NCI-H526 treated with DMSO at 0.1 percent for 48 hours (cell line): ENCODE measurements around the gene PDE4D.

Source experiments
- DNase-seq: peaks from one replicate; lab custom pipeline; 2025; lab: John Stamatoyannopoulos, UW

The PDE4D gene

DNA sequence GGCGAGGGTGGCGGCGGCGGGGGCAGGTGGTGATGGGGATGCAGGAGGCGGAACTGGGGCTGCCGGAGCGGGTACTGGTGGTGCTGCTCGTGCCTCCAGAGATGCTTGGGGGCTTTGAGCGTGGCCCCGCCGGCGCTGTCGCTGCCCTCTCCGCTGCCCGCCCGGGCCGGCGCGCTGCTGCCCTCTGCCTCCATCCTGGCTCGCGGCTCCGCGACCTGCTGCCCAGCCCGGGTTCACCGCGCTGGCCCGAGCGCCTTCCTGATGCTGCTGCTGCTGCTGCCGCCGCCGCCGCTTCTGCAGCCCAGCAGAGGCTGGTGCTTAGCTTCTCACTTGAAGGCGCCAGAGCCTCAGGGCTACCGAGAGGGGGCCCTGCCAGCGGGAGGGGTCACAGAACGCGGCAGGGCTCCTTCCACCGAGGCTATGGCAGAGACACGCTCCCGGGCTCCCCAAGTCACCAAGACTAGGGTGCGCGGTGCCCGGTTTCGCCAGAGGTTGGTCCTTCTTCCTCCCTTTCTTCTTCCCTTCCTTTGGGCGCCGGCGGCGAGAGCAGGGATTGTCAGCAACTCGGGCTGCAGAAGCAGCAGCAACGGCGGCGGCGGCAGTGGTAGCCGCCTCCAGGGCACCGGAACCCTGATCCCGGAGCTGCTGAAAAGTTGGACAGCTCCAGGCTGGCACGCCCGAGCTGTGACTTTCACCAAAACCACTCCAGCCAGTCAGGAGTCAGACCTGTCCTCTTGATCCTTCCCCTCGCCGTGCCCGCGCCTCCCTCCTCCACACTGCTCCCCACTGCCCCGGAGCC, at the start of gene PDE4D:
Gene PDE4D, minus strand, starts transcription at position 298 of the 799 bp plus-strand sequence.
- no peak for DNase-seq

DNA sequence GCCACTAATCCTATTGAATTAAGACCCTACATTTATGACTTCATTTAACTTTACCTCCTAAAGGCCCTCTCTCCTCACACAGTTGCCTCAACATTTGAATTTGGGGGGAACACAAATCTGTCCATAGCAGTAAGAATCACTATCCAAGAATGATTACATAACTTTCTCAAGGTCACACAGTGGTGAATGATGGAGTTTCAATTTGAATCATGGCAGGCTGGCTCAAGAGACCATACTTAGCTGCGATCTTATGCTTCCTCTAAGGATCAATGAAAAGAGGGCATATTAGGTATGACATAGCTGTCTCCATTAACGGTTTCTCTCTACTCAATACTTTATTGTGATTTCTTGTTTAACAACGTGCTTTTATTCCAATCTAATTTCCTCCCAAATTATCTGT, 44.1 kb upstream of the PDE4D start:
- no peak for DNase-seq

DNA sequence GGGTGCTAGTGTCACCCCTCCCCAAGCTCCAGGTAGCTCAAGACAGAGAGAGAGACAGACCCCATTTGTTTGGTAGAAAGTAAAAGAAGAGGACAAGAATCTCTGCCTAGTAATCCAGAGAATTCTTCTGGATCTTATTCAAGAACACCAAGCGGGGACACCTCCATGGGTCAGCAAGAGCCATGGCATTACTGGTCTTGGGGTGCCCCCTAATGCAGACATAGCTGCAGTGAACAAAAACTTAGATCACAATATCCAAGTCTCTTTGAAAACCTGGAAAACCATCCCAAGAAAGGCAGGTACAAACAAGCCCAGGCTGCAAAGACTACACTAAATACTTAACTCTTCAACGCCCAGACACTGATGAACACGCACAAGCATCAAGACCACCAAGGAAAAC, 29.9 kb upstream of the PDE4D start:
- DNase-seq = no peak

DNA sequence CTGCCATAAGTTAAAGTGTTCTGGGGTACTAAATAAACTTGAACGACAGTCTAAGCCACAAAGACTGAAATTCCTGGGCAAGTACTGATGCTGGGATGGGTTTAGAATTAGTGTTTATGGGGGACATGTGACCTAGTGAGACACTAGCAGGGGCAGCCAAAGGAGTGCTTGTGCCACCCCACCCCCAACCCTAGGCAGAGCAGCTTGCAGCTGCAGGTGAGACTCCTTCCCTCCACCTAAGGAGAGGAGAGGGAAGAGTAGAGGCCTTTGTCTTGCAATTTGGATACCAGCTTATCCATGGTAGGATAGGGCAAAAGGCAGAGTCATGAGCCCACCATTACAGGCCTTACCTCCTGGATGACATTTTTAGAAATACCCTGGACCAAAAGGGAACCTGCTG, 28.7 kb upstream of the PDE4D start:
- DNase-seq = no peak

DNA sequence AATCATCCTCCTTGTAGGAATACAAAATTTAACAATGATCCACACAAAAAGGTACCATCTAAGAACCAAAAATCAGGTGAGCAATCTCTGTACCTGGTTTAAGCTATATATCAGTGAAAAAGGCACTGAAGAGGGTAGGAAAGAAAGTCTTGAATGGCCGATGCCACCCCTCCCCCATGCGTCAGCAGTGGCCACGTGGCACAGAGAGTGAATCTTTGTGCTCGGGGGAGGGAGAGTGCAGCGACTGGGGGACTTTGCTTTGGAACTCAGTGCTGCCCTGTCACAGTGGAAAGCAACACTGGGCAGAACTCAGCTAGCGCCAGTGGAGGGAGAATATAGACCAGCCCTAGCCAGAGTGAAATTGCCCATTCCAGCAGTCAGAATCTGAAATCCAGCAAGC, 28.3 kb upstream of the PDE4D start:
- DNase-seq = no peak

DNA sequence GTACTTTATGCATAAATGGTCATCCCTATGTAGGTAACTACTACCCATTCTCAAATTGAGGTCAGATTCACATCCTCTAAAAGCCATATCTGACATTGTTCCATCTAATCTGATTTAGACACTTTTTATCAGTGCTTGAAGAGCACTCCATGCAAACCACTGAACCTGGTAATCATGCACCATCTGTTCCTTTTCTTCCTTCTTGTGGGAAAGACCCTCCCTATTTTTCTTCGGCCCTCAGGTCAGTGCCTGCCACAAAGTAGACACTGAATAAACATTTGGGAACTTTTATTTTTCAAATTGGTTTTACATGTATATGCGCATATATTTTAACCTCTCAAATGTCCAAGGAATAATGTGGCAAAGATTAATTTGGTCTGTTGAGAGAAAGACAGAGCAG, 26.0 kb upstream of the PDE4D start:
- DNase-seq = no peak

DNA sequence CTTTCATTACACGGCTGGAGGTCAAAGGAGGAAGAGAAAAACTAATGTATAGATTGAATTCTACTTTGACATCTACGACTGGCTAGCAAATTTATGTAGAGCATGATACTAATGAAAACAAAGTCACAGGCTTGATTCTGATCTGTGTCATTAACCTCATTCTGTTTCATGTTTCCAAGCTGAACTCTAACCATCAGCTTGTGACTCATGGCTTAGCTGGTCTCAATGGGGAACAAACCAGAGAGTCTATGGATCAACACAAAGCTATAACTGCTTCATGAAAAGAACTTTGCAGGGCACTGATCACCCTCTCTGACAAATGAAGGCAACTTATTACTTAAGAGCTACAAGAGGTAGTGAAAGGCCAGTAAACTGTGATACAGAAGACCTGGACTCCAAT, 23.6 kb upstream of the PDE4D start:
- DNase-seq = no peak

DNA sequence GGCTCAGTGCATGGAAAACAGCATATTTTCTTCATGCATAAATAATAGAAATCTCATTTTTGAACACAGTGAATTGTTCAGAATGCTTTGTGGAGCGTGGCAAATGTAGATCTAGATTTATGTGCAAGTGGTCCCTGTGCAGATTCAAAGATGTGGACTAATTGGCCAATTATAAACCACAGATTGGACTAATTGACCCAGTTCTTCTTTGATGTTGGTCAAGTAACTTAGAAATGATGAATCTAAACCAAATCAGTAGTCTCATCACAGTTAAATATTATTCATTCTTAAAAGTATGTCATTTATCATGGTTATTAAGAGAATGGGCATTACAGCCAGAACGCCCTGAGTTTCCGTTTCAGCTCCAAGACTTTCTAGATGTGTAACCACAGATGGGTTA, 11.7 kb upstream of the PDE4D start:
- DNase-seq = no peak

DNA sequence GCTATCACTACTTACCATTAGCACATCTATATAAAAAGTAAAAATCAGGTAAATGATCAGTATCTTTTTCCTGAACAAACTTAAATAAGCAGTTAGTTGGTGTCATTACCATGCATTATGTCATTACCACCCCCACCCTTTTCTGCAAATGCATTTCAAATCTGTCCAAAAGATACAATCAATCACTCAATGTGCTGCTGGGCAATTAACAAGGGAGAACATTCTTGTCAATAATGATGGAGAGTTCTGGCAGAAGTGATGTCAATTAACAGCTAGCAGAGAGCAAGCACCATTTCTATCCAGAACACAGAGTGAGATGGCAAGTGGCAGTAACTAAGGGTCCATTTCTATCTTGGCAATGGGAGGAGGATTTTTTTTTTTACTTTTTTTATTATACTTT, 3.5 kb upstream of the PDE4D start:
- no peak for DNase-seq

DNA sequence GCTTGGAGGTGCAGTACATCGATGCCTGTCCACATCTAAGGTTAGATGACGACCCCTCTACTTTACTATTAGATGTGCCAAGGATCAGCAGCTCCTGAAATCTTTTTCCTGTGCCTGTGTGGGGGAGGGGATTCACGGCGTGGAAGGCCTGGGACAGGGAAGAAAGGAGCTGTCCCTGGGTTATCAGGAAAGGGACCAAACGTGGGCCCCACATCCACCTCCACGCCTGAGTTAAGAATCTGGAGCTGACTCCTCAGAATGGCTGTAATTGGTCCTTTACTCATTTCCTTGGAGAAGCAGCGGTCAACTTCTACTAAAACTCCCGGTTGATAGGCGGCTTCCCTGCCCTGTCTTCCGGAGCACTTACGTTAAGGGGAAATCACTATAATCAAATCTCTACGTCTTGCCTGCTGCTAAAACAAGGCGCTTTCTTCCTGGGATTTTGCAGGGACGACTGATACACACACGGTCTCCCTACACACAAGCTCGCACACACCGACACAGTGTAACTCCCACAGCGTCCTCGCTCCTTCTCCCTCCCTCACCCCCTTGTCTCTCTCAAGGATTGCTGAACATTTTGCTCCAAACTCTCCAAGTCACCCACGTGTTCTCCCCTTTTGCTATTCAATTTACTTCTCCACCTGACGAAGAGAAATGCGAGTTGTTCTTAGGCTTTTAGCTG, 1.4 kb downstream of the PDE4D start:
- DNase-seq = no peak

DNA sequence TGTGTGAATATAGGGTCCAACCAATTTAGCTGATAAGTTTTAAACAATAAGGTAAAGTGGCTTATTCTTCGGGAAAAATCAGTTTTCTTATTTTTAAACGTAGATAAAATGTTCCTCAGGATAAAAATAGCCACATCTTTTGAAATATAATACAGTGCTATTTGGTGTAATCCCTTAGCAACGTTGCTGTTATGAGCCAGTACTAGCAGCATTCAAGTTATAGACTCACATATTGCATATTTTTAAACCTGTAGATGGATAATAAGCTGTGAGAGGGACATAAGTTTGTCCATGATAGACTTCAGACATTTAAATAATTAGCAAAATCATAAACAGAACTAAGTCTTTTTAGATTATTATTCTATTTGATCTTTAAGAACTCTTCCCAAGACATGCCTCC, 6.3 kb downstream of the PDE4D start:
- DNase-seq = no peak

DNA sequence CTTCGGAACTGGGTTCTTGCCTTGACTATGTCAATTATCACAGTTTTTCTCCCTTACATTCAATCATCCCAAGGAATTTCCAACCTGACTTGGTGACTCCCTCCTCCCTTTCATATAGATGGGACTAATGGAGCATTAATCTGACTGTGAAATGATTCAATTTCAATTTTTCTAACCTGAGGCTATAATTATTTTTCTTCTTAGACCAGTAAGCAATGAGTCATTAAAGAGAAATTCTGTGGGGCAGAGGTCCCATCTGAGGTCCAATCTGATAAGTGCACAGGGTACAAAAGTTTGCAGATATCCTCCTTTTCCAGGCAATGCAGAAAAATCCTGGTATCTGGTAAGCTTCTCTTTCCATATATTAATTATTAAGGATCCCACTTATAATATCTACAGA, 18.9 kb downstream of the PDE4D start:
- no peak for DNase-seq

DNA sequence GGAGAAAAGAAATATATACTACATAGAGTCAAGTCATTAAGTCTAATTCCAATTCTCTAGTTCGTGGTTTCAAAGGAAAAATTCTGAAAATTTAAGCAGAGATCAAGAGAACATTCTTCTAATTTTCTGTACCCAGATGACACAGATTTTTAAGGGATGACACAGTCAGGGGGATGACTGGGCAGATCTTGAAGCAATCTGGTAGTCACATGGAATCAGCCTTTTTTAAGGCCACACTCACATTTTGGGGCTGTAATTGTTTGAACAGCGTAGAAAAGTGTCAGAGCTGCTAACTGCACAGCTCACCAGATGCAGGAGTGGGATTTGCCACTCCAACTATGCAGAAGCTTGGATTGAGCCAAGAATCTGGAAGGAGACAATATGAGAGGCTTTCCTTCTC, 20.4 kb downstream of the PDE4D start:
- DNase-seq = no peak

DNA sequence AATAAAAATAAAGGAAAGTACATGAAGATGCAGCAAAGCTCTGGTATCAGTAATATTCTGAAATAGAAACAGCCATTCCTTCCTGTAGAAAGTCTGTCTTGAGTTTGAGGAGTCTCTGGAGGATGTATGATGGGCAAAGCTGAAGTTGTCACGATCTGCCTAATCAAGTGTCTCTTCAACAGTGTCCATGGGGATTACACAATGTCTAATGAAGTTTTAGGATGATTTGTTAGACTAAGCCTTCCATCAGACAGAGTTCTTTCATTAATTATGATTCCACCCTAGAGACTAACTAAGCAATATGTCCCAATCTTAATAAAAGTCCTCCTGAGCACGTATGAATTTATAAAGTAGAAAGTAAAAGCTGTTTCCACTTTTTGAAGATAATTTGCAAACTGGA, 26.9 kb downstream of the PDE4D start:
- no peak for DNase-seq

DNA sequence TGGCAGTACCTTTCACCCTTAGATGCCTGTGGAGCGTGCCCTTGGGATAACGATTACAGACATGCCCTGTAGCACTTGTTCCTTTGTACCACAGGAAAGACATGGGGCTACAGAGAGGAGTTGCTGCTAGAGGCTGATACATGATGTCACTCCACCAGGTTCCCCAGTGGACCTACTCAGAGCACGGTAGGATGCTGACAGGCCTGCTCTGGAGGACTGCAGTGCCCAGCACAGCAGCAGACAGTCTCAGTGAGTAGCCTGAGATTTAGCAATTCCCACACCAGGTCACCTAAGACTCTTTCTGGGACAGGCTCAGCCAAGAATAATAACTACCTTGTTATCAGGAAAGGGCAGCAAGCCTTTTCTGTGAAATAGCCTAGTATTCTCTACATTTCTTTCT, 28.8 kb downstream of the PDE4D start:
- no peak for DNase-seq

DNA sequence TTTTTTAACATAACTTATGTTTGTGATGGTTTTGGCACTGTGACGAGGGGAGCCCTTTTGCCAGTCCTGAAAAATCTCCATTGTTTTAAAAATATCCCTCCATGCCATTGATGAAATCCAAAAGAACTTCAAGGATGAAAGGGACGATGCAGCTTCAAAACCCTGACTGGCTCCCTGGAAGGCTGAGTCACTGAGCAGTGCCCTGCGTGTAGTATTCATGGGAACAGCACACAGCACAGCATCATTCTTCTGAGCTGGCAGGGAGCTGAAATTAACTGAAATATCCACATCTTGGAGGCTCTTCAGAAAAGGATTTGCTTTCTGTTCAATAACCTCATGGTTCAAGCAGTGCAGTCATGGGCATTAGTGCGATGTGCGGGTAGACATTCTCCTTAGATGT, 29.7 kb downstream of the PDE4D start:
- no peak for DNase-seq

DNA sequence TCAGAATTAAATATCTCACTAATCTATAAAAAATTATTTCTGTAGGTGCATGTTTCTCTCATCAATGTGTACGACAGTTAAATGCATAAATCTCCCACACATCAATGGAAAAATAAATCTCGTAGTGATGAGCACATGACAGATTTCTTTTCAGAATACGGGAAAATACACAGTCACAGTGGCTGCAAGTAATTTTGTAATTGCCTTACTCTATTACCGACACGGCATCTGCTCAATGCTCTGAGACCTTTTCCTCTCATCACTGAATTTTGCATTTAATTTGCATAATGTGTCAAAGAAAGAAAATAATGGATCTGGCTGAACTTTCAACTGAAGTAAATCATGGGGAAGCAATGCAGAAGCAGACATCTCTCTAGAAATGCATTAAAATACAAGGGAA, 37.2 kb downstream of the PDE4D start:
- DNase-seq = peak; percentile 9

DNA sequence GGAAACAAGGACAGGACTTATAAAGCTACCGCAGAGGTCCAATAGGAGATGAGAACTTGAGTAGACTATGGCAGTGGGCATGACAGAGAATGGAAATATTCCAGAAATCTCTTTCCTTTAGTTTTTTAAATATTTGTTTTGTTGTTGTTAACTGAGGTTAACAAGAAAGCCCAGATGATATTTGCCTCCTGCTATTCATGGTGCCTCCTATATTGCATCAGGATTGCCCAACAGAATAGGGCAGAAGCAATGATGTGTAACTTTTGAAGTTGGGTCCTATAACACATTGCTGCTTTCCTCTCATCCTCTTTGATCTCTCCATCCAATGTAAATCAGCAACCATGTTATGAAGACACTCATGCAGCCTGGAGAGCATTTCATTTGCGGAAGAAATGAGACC, 42.8 kb downstream of the PDE4D start:
- no peak for DNase-seq

DNA sequence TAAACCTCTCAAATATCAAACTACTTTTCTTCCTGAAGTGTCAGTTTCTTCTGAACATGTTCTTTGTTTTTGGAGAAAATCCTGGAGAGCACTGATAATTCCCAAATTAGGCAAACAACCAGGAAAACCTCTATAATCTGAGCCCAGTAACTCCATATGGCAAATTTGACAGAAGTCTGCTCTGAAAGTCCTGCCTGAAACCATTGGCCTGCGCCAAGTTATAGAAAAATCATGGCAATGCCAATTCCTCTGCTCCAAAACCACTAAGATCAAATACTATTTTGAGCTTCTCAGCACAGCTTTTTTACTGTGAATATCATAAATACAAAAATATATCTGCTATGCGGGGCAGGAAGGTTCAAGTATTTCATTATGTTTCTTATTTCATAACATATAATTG, 45.9 kb downstream of the PDE4D start:
- no peak for DNase-seq

DNA sequence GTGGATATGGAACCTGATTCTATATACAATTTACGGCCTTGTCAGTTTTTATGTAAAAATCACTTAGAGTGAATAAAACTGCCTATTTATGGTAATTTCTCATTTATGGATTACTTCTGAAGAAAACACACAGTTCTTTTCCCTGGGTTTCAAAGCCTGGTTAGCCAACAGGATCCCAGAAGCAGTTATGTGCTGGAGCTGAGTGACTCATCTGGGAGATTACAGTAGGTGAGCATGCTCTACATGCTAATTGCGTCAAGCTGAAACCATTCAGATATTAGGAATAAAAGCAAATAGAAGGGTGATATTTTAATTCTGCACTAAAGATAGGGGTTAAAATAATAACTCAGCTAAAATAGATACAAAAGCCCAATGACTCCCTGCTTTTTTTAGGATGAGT, 47.8 kb downstream of the PDE4D start:
- DNase-seq = no peak

DNA sequence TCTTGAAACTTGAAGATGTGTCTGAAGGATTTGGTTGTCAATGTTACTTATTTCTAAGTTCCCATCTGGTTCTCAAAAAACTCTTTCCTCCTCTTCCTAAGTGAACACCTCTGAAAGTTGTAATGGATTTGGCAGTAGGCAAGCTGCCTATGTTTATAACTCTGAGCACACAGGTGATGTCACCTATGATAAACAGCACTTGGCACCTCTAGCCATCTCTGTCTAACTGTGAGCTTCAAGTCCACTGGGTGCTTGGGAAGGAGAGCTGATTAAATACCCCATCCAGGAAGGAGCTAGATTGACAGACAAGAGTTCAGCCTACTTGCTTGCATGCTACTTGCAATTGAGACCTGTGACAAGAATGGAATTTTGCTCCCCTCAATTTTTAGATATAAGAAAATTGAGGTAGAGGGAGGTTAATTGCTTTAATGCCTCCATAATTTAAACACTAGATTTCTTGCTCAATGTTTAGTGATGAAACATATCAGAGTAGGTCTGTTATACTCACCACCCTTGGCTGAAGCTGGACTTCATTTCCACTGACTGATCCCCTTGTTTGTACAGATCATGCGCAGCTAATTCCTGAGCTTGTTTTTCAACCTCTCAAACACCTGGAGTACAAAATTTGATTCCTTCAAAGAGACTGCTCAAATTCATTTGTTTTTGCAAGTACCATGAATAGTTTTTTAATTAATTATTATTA, 49.9 kb downstream of the PDE4D start:
- no peak for DNase-seq

DNA sequence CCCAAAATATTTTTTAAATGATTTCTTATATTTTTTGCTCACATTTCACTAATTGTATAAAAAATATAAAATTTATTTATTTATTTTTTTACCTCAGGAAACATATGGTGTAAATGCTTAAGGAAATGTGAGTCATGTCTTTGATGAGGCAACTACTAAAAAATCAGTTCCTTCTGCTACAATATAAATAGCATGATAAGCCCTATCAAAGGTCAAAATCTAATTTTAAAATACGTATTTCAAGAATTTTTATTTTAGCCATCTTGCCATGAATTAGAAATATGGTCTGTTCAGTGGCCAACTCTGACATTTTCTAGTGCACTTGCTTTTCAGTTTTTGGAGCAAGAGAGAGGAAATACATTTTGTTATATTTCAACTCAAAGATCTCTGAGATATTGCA, 50.5 kb downstream of the PDE4D start:
- DNase-seq = no peak

DNA sequence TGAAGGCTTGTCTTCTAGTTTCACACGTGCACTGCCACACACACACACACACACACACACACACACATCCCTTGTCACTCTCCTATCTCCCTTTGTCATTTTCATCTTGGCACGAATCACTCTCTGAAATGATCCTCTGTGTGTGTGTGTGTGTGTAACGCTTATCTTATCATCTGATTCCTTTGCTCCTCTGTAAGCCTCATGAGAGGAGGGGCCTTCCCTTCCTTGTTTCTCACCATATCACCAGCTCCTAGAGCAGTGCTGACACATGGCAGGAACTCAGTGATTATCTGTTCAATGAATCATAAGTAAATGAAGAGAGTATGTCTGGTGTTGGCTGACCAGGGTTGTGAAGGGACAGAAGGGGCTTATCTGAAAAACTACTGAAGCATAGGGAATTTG, 53.3 kb downstream of the PDE4D start:
- DNase-seq = no peak
